IPS-18a (cell line): ENCODE measurements around the gene C12orf42.
"Not testable (repeated sequence)": the region's sequence is repeated elsewhere in the genome, so short reads cannot be mapped to it uniquely, and the experiment has no call there.

Experiments
- H3K27ac ChIP-seq: one replicate; pipeline ENCODE4 v1.5.1; 2013; ENCODE audit warnings: low read length
- H3K27me3 ChIP-seq: one replicate; pipeline ENCODE4 v1.6.1; 2013; ENCODE audit warnings: mild to moderate bottlenecking, low read length; ENCODE audit not compliant: control insufficient read depth, insufficient read depth
- H3K36me3 ChIP-seq: one replicate; pipeline ENCODE4 v1.6.1; 2013; ENCODE audit warnings: low read depth, low read length; ENCODE audit not compliant: control insufficient read depth
- H3K4me1 ChIP-seq: one replicate; pipeline ENCODE4 v1.6.1; 2013; ENCODE audit warnings: low read depth, low read length; ENCODE audit not compliant: control insufficient read depth
- H3K4me3 ChIP-seq: one replicate; pipeline ENCODE4 v1.5.1; 2013; ENCODE audit warnings: low read length
- H3K9ac ChIP-seq: one replicate; pipeline ENCODE4 v1.6.1; 2013; ENCODE audit warnings: mild to moderate bottlenecking, low read length, moderate library complexity
- H3K9me3 ChIP-seq: one replicate; pipeline ENCODE4 v1.6.1; 2013; ENCODE audit warnings: low read depth, low read length; ENCODE audit not compliant: control insufficient read depth

C12orf42 gene

DNA sequence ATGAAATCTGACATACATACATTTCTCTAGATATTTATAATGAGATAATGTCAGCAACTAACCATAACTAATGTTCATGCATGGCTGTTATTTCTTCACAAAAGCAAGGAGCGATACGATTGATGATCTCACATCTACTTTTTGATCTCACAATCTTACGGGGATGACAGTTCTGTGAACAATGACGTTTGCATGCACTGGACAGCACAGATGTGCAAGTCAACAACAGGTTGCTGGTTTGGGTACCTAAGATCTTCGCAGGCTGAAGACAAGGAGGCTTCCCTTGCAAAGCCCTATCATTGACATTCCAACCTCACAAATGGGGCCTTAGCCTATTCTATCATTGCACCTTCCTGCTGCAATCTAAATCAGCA lies 53.6 kb downstream of the C12orf42 start:
- Histone ChIP-seq H3K27me3 (no peaks in the 10 kb centered on the region), H3K9ac (no peak overlapping the region), H3K36me3 (no peaks in the 10 kb centered on the region), H3K4me1 (peaks cover 17% of the 10 kb centered on the region), H3K27ac (no peak overlapping the region), H3K9me3 (no peaks in the 10 kb centered on the region), H3K4me3 (no peak overlapping the region)

DNA sequence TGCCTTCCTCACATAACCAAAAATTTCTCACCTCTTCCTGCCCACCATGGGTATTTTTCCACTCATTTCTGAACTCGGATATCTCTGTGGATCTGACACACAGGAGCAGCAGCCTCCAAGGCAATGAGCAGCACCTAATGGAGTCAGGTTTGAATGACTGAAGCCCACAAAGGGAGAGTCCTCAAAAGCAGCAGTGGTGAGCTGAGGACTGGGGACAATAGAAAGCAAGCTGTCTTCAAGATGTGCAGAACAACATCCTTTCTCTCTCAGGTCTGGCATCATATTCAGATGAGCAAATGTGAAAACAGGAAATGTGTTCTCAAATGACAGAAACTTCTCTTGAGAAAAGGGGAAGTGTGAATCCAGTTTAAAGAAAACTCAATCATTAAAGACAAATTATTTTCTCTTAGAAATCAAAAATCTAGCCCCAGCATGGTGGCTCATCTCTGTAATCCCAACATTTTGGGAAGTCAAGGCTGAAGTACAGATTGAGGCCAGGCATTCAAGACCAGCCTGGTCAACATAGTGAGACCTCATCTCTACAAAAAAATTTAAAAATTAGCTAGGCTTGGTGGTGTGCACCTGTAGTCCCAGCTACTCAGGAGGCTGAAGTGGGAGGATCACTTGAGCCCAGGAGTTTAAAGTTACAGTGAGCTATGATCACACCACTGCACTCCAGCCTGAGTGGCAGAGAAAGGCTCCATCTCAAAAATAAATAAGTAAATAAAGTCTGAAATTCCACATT lies 54.2 kb downstream of the C12orf42 start:
- Histone ChIP-seq H3K36me3 (no peaks in the 10 kb centered on the region), H3K27ac (no peak overlapping the region), H3K9me3 (no peaks in the 10 kb centered on the region), H3K4me3 (no peak overlapping the region), H3K4me1 (peaks cover 17% of the 10 kb centered on the region), H3K9ac (no peak overlapping the region), H3K27me3 (no peaks in the 10 kb centered on the region)

DNA sequence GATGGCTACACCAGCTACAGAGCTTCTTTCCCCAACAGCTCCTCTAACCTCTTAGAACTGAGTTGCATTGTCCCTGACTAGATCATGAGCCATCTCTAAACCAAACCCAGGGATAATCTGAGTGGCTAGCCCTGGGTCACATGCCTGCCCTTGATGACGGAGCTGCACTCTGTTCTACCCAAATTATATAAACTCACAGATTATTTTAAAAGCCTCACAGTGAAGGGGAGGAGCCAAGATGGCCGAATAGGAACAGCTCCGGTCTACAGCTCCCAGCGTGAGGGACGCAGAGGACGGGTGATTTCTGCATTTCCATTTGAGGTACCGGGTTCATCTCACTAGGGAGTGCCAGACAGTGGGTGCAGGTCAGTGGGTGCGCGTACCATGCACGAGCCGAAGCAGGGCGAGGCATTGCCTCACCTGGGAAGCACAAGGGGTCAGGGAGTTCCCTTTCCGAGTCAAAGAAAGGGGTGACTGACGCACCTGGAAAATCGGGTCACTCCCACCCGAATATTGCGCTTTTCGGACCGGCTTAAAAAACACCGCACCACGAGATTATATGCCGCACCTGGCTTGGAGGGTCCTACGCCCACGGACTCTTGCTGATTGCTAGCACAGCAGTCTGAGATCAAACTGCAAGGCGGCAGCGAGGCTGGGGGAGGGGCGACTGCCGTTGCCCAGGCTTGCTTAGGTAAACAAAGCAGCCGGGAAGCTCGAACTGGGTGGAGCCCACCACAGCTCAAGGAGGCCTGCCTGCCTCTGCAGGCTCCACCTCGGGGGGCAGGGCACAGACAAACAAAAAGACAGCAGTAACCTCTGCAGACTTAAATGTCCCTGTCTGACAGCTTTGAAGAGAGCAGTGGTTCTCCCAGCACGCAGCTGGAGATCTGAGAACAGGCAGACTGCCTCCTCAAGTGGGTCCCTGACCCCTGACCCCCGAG lies 61.3 kb downstream of the C12orf42 start:
- peak overlapping the region; percentile 30 for H3K4me3 ChIP-seq
- H3K9me3 ChIP-seq, H3K27ac ChIP-seq, H3K4me1 ChIP-seq, H3K27me3 ChIP-seq, H3K9ac ChIP-seq, H3K36me3 ChIP-seq: not testable (repeated sequence)

DNA sequence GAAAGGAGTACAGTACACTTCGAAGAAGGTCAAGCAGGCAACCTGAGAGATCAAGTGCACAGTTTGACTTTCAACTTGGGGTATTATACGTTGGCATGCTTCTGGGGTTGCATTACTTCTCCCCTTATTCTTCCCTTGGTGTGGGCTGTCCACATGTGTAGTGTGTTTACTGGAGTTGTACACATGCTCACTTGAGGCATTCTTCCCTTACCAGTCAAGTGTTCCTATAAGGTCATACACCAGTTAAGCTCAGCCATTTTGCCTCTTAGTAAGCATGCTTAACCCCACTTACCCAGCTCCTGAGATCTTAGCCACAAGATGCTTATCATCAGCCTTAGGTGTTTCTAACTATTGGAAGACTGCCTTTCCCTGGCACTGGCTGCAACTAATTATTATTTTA lies 63.8 kb downstream of the C12orf42 start:
- Histone ChIP-seq H3K27ac (no peak overlapping the region), H3K4me1 (no peaks in the 10 kb centered on the region), H3K4me3 (no peak overlapping the region)

DNA sequence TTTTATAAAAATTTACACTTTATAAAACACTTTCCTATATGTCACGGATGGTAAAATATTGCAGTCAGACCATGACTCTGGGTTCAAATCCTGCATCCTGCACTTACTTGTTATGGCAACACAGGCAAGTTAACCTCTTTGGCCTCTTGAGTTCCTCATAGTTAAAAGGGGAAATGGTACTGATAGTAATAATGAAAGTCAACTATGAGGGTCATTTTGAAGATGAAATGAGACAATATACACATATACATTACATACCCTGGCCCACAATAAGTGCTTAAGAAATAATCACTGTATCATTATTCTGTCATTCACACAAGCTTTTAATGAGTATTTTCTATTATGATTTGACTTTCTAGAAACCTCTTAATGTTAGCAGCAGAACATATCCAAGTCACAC lies 64.4 kb downstream of the C12orf42 start:
- Histone ChIP-seq H3K4me3 (no peak overlapping the region), H3K27me3 (no peaks in the 10 kb centered on the region), H3K9ac (no peak overlapping the region), H3K27ac (no peak overlapping the region), H3K9me3 (peaks cover 8% of the 10 kb centered on the region), H3K4me1 (no peaks in the 10 kb centered on the region), H3K36me3 (no peaks in the 10 kb centered on the region)

More for the DNA sequence above, 63.8 kb downstream of the C12orf42 start:
- no peaks in the 10 kb centered on the region for H3K27me3 ChIP-seq
- H3K9ac ChIP-seq = no peak overlapping the region
- no peaks in the 10 kb centered on the region for H3K36me3 ChIP-seq
- H3K9me3 ChIP-seq = peaks cover 8% of the 10 kb centered on the region

DNA sequence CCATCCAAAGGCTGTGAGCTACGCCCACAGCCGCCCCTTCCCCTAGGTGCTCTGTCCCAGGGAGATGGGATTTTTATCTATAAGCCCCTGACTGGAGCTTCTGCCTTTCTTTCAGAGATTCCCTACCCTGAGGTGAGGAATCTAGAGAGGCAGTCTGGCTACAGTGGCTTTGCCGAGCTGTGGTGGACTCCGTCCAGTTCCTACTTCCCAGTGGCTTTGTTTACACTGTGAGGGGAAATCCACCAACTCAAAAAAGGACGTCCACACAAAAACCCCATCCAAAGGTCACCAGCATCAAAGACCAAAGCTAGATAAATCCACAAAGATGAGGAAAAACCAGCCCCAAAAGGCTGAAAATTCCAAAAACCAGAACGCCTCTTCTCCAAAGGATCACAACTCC lies 70.1 kb downstream of the C12orf42 start:
- H3K36me3 ChIP-seq, H3K4me3 ChIP-seq, H3K27me3 ChIP-seq, H3K9ac ChIP-seq, H3K27ac ChIP-seq, H3K9me3 ChIP-seq: not testable (repeated sequence)
- H3K4me1 ChIP-seq = peaks cover 16% of the 10 kb centered on the region

DNA sequence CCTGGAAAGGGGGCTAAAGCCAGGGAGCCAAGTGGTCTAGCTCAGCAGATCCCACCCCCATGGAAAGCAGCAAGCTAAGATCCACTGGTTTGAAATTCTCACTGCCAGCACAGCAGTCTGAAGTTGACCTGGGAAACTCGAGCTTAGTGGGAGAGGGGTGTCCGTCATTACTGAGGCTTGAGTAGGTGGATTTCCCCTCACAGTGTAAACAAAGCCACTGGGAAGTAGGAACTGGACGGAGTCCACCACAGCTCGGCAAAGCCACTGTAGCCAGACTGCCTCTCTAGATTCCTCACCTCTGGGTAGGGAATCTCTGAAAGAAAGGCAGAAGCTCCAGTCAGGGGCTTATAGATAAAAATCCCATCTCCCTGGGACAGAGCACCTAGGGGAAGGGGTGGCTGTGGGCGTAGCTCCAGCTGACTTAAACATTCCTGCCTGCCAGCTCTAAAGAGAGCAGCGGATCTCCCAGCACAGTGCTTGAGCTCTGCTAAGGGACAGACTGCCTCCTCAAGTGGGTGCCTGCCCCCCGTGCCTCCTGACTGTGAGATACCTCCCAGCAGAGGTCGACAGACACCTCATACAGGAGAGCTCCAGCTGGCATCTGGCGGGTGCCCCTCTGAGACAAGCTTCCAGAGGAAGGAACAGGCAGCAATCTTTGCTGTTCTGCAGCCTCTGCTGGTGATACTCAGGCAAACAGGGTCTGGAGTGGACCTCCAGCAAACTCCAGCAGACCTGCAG lies 70.8 kb downstream of the C12orf42 start:
- peaks cover 16% of the 10 kb centered on the region for H3K4me1 ChIP-seq
- not testable (repeated sequence) for H3K4me3 ChIP-seq, H3K36me3 ChIP-seq, H3K9ac ChIP-seq, H3K27ac ChIP-seq, H3K27me3 ChIP-seq, H3K9me3 ChIP-seq

DNA sequence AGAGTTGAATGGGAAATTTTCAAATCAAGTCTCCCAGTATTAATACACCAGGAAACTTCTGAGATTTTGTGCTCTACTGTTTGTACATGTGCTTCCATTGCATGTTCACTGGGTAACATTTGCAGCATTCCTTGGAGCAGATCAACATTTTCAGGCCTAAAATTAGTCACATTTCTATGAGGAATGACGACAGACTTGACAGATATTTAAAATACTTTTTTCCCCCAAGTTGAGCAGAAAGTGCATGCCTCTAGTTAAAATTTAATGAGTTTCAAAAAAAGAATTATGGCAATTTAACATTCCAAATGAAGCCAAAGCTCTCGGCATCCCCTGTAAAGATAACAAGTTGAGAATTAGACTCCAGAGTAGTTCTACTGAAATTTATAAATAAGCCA lies 72.3 kb downstream of the C12orf42 start:
- H3K36me3 ChIP-seq = no peaks in the 10 kb centered on the region
- H3K4me3 ChIP-seq = no peak overlapping the region
- no peaks in the 10 kb centered on the region for H3K9me3 ChIP-seq
- H3K9ac ChIP-seq = no peak overlapping the region
- no peak overlapping the region for H3K27ac ChIP-seq
- H3K27me3 ChIP-seq = no peaks in the 10 kb centered on the region
- peaks cover 16% of the 10 kb centered on the region for H3K4me1 ChIP-seq

DNA sequence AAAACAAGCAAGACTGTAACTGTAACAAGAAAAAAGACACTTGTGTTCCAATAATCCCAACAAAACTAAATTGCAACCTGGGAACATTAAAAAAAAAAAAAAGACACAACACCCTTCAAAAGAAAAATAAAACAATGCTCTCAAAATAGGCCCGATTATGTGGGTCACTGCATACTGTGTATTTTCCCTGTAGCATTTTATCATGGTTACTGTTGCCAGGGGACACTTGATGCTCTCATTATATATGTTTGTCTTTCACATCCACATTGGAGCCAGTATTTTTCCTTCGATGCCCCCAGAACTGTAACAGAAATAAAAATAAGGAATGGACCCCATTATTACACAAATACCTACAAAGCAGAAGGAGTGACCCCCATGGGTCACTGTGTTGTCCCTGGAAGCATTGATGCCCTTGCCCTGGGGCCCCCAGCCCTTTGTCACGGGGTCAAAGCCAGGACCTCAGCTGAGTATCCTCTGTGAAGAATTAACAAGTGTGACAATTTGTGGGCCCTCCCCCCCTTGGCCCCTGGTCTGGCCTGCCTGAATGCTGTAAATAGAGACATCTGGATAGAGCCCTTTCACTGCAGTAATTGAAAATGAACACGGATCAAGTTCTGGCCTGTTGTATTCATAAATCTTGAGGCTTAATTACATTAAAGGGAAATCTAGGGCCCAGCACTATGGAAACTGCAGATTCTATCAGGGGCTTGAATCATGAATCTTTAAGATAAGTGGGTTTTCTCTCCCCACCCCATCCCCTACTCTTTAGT lies 72.8 kb downstream of the C12orf42 start:
- Histone ChIP-seq H3K4me3 (no peak overlapping the region), H3K9ac (no peak overlapping the region), H3K9me3 (no peaks in the 10 kb centered on the region), H3K27ac (no peak overlapping the region), H3K36me3 (no peaks in the 10 kb centered on the region), H3K4me1 (peaks cover 16% of the 10 kb centered on the region), H3K27me3 (no peaks in the 10 kb centered on the region)

DNA sequence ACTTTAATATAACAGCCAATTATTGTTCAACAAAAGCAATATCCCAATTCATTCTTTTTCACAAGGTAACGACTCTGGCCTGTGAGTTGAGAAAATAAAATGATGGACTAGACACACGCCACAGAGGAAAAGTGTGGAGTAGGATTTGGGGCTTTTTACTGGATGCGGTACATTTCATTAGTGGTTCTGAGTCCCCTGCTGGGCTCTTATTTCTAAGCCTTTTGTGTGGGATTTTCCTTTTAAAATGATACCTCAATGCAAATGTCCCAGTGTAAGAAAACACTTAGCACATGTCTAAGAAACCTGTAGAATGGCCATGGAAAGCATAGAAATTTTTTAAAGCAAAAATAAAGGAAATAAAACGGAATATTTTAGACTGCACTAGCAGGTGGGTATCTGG lies 73.4 kb downstream of the C12orf42 start:
- H3K36me3 ChIP-seq = no peaks in the 10 kb centered on the region
- H3K27me3 ChIP-seq = no peaks in the 10 kb centered on the region
- peaks cover 16% of the 10 kb centered on the region for H3K4me1 ChIP-seq
- H3K9me3 ChIP-seq = no peaks in the 10 kb centered on the region
- no peak overlapping the region for H3K27ac ChIP-seq
- no peak overlapping the region for H3K4me3 ChIP-seq
- peak overlapping the region; percentile 15 for H3K9ac ChIP-seq

DNA sequence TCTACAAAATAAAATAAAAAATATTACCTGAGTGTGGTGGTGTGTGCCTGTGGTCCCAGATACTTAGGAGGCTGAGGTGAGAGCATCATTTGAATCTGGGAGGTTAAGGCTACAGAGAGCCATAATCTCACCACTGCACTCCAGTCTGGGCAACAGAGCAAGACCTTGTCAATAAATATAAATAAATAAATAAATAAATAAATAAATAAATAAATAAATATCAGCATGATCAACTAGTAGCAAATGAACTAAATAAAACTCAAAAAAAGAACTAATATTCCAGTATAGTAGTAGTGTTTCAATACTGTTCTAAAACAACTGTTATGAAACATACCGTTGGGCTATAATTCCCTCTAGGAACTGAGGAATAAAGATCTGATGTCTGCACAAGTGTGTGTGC lies 74.4 kb downstream of the C12orf42 start:
- no peaks in the 10 kb centered on the region for H3K27me3 ChIP-seq
- H3K4me3 ChIP-seq = no peak overlapping the region

More for the DNA sequence above, 74.4 kb downstream of the C12orf42 start:
- Histone ChIP-seq H3K4me1 (peaks cover 16% of the 10 kb centered on the region), H3K36me3 (no peaks in the 10 kb centered on the region), H3K27ac (no peak overlapping the region), H3K9me3 (no peaks in the 10 kb centered on the region), H3K9ac (no peak overlapping the region)
